HG03045 (cell line): ENCODE data around the gene CALY.

ENCODE experiments used
- ATAC-seq: cut with Tn5 transposase; IDR thresholded peaks from one replicate; pipeline ENCODE4 v1.9.1; 2021; ENCODE audit warnings: mild to moderate bottlenecking, moderate library complexity; ENCODE audit not compliant: unreplicated experiment

CALY gene

GRCh38 chr10:133293810-133294119, 42.9 kb downstream of the CALY start:
- no peak for ATAC-seq

GRCh38 chr10:133292919-133293809, 43.5 kb downstream of the CALY start:
- no peak for ATAC-seq

DNA sequence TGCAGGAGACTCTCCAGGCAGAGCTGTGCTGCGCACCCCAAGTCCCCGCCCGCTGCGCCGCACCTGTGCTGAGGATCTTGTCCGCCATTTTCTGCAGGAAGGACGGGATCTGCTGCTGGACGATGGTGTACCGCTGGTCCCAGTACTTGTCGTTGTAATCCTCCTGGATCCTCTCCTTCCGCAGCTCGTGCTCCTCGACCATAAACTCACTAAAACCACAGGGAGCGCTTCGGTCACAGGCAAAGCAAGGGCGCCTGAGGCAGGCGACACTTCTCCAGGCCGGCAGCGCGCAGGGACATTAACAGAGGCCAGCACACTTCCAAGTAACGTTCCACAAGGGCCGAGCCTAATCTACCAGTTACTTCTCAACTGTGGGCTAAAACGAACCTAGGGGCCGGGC, 46.9 kb downstream of the CALY start:
- no peak for ATAC-seq

DNA sequence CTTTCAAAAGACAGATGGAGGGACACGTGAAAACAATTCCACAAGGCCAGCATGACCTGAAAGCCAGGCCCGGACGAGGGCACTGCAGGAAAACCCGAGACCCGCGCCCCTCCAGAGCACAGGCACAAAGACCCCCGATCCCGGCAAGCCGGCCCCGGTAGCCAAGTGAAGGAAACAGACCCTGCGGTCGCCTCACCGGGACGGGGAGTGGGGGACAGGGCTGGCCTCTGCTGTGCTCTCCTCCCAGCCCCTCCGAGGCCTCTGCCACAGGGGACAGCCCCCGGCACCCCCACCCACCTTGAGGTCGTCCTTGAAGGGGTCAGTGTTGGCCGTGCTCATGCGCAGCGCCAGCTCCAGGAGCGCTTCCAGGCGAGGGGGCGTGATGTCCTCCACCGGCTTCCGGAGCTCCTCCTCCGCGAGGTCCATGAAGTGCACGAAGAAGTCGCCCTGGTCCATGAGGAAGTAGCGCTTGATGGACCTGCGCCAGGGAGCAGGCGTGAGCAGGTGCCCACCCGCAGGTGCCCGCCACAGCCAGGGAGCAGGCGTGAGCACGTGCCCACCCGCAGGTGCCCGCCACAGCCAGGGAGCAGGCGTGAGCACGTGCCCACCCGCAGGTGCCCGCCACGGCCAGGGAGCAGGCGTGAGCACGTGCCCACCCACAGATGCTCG, 48.7 kb downstream of the CALY start:
- ATAC-seq, result no peak

- no peak for ATAC-seq
Measured at GRCh38 chr10:133286366-133286765, 50.3 kb downstream of the CALY start.

DNA sequence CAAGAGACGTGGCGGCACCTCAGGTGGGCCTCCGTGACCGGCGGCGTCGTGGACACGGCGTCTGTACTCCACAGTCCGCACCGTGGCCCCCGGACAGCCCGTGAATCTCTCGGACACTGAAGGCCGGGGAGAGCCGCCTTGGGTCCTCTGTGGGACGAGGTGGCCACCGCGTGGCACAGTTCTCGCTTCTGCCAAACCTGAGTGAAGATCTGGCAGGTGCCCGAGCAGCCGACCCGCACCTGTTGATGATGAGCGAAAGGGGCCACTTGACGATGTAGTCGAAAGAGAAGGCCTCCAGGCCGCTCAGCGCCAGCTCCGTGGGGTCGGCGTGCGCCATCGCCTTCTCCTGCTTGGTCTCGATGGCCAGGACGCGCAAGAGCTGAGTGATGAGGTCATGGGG, 51.5 kb downstream of the CALY start:
- no peak for ATAC-seq

- no peak for ATAC-seq
Measured at GRCh38 chr10:133283931-133284330, 52.8 kb downstream of the CALY start.

DNA sequence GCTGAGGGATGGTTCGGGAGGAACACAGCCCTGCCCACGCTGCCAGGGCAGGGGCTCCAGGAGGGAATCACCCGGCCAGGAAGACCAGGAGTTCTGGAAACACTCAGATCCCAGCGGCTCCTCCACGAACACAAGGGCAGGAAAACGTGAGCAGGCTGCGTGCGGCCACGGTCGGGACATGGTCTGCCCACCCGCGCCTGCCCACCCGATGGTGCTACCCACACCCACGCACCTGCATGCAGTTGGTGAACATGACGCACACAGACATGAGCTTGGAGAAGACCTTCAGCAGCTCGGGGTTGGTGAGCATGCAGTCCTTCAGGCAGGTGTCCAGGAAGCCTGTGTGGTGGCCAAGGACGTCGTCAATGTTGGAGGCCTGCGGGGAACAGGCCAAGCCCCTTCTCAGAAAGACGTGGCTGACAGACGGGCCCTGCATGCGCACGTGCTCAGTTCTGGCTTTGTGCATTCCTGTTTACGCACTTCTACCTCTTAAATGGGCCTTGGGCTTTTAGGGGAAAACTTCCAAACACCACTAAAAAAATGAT, 53.8 kb downstream of the CALY start:
- ATAC-seq, result no peak

GRCh38 chr10:133281628-133282372, 54.9 kb downstream of the CALY start:
- no peak for ATAC-seq

DNA sequence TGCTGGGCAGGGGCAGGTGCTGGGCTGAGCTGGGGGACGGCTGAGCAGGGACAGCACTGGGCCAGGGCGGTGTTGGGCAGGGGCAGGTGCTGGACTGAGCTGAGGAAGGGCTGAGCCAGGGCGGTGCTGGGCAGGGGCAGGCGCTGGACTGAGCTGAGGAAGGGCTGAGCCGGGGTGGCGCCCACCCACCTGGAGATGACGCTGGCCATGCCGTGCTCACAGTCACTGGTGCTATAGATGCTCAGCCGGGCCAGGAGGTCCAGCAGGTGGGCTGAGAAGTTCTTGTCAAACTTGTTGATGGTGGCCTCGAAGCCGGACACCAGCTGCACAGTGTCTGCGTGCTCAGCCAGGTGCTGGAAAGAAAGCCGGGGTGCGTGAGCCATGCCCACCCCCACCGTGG, 55.6 kb downstream of the CALY start:
- no peak for ATAC-seq

DNA sequence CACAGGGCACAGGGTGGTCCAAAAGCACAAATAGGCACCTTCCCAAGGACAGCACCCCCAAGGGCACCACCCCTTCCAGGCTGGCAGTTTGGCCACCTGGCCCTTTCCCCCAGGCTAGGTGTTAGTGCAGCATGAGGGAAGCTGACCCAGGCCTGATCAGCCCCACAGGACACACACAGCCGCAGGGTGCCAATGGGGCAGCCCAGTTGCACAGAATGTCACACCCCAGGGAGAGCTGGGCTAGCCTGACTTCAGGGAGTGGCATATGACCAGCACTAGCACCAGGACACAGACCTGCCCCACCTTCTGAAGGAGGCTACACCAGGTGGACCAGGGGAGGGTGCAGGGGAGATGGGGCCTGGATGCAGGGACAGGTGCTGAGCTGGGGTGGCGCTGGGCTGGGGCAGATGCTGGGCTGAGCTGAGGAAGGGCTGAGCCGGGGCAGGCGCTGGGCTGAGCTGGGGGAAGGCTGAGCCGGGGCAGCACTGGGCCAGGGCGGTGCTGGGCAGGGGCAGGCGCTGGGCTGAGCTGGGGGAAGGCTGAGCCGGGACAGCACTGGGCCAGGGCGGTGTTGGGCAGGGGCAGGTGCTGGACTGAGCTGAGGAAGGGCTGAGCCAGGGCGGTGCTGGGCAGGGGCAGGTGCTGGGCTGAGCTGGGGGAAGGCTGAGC, 56.2 kb downstream of the CALY start:
- ATAC-seq, result no peak

DNA sequence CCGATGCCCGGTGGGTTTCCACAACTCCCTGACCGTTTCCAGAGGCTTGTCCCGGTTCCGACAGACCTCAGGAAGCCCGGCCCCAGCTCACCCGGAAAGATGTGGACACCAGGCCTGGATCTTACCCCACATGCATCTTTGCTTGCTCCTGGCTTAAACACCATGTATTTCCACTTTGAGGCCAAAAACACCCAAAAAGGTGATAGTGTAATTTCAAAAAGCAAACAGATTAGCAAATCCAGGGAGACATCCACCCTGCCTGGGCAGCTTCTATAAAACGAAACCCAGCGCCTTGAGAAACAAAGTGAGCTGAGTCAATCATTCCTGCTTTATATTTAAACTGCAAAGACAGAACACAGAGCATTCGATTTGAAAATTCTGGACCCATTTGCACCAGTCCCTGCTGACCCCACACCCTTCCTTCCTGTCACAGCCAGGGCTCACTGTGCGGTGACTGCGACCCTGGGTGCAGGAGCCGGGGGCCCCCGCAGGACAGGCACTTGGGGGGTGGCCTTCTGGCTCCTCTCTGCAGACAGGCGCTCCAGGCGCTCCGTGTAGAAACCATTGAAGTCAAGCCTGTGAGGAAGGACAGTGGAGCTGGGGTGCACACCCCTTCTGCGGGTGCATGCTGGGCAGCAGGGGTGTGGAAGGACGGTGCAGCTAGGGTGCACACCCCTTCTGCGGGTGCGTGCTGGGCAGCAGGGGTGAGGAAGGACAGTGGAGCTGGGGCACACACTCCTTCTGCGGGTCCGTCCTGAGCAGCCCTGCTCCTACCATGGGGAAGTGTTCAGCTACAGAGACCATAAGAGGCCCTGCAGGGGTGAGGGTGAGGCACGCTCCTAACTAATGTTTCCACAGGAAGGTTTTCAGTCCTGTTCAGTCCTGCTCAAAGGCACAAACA, 57.1 kb downstream of the CALY start:
- no peak for ATAC-seq

DNA sequence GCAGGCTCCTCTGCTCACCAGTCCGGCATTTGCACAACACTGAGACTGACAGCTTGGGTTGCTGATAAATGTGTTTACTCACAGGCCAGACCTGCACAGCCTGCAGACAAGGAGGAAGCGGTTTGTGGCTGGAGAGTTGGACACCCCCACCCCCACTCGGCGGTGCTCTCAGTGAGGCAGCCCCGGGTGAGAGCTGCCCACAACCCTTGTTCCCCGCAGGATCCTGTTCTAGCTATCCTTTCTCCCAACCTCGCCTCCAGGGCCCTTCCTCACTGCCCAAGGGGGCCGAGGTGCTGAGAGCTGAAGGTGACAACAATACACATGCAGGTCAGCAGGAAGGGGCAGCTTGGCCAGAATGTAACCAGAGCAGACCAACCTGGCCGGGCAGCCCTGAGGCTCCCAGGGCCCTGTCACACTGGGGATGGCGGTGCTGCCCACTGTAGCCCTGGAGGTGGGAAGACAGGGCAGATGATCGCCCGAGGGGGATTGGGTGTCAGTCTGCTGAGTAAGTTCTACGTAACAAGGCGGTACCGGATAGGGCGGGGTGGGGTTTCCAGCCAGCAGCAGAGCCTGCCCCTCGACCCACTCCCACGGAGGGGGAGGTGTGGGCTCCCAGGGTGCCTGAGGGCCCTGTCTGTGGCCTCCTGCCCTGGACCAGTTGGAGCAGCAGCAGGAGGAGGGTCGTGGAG, 58.0 kb downstream of the CALY start:
- ATAC-seq, result no peak

GRCh38 chr10:133277993-133278576, 58.6 kb downstream of the CALY start:
- no peak for ATAC-seq

- ATAC-seq, result no peak
Measured at GRCh38 chr10:133277277-133277992, 59.3 kb downstream of the CALY start.

DNA sequence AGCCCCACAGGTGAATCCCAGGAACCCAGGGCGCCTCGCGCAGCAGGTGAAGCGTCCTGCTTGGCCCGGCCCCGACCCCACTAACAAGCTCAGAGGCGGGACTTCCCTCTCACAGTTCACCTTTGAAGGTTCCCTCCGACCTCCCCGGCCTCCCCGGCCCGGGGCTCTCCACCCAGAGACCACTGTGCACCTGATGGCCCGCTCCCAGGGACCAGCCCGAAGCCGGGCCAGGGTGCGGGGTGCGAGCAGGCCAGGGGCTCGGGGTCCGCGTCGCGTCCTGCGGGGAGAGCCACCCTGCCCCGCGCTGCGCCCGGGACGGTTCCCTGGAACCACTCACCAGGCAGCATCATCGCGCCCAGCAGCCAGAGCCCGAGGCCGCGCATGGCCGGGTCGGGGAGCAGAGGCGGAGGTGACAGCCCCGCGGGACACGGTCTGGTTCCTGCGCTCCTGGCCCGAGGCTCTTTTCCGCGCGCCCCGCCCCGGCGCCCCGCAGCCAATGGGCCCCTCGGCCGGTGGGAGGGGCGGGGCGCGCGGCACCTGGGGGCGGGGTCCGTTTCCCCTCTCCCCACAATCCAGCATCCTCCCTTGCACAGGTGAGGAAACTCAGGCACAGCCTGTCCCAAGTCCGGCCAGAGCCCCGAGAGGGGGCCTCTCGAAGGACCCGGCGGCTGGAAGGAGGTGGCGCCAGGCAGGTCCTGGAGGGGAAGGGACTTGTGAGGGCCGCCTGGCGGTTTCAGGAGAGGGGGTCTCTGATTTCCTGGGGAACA, 60.1 kb downstream of the CALY start, which contains the start of gene ADAM8:
TSS of gene ADAM8 (minus strand) at position 434 of the 767 bp plus-strand sequence. CDS start at position 383, 51 bp downstream.
- ATAC-seq, result peak; percentile 51

DNA sequence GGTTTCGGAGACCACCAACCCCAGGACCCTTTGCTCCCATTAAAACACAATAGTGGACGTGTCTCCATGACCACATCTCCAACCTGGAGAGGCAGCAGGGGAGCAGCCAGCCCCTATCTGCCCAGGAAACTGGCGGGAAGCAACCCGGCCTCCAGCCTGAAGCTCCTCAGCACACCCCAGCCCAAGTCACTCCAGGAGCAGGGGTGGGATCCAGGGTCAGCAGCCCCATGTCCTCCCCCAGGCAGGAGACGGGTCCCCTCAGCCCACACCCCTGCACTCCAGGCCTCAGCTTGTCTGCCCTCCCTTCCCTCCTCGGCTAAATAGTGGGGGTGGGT, 60.6 kb downstream of the CALY start:
- no peak for ATAC-seq

DNA sequence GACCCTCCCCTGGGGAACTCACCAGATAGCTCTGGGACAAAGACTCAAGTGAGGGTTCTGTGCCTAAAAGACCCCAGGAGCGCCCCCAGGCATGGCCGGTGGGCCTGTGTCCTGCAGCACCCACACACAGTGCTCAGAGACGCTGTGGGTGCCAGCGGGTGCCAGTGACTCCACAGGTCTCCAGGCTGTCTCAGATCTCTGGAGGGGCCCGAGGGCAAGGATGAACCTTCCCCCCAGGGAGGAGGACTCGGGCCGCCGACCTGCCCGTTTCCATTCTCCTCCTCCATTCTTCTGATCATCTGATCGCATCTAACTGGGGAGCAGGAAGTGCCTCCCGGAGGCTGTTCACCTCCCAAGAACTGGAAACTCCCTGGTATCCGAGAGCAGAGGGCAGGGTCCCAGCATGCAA, 61.0 kb downstream of the CALY start:
- peak; percentile 25 for ATAC-seq
